SH-SY5Y (cell line): ENCODE measurements around the gene ADPGK.

Experiments used
- GATA2 ChIP-seq: IDR thresholded peaks from 2 replicates; pipeline ENCODE4 v1.6.1; 2011; ENCODE audit warnings: mild to moderate bottlenecking, low read depth, low read length
- GATA3 ChIP-seq: IDR thresholded peaks from 2 replicates; pipeline ENCODE4 v1.6.1; 2011; ENCODE audit warnings: low read depth, mild to moderate bottlenecking, low read length, moderate library complexity

DNA sequence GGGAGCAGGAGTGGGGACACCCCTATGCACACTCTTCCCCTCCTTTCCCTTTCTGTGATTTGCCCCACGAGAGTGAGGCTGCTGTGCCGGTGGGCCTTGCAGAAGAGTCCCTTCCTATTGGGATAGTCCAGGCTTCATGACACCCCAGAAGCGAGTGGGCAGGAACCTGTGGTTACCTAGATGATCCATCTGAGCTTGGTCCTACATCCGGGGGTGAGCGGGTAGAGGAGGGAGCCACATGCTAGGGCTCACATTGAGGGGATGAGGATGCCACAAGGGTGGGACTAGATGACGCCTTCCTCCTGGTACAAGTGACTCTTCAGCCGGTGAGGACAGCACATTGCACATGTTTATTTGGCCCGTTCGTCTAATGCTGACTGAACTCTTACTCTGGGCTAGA is 43.1 kb upstream of the ADPGK start:
- TF ChIP-seq GATA2 = no peak
- TF ChIP-seq GATA3 = no peak
